SK-N-SH (cell line): ENCODE results near the gene VASP. TPM values are rescaled to one million over a fixed set of nuclear protein-coding genes. Genes with fewer than 3 reads are reported as not detected.
A peak's percentile ranks its signal among the peaks of the same experiment; 100 is the strongest.

ENCODE experiments used
- CTCF ChIA-PET: fragments of 300-600, 350-600 bp; formaldehyde crosslinking; extraction: SDS; loops from one replicate; lab custom pipeline; 2021; lab: Yijun Ruan, JAX
- POLR2A ChIA-PET: fragments of 350-600 bp; sonication (Branson Sonifier 250); formaldehyde crosslinking; extraction: SDS; loops from one replicate; lab custom pipeline; 2020; ENCODE audit warnings: antibody characterized with exemption, inconsistent platforms; lab: Yijun Ruan, JAX
- DNase-seq: peaks from one replicate; pipeline ENCODE4 v3.0.0; 2012
- H2AFZ ChIP-seq: fragments of 200-600 bp; sonication (generic); 2 replicates; pipeline ENCODE4 v1.8.1; 2016; ENCODE audit warnings: antibody characterized with exemption, mild to moderate bottlenecking, low read depth
- H3F3A ChIP-seq: fragments of 200-600 bp; sonication (generic); replicated peaks from 2 replicates; pipeline ENCODE3; 2016; ENCODE audit warnings: antibody characterized with exemption, mild to moderate bottlenecking; ENCODE audit not compliant: insufficient read depth
- H3K27ac ChIP-seq, 2 experiments: fragments of 200-500 bp in 1 of 2; fragments of 200-600 bp in 1 of 2; sonication (Bioruptor generic) in 1 of 2; sonication (generic), shearing (Covaris generic) in 1 of 2; 2 replicates each; pipeline versions ENCODE4 v1.5.1 to v1.6.1; 2014 to 2016; ENCODE audit warnings: low read depth in 2 of 2, inconsistent platforms in 1 of 2, low read length in 1 of 2, mild to moderate bottlenecking in 1 of 2, mixed read lengths in 1 of 2
- H3K27me3 ChIP-seq: fragments of 200-600 bp; sonication (generic), shearing (Covaris generic); 2 replicates; pipeline ENCODE4 v1.6.1; 2016; ENCODE audit warnings: mixed run types; ENCODE audit not compliant: insufficient read depth
- H3K36me3 ChIP-seq, 2 experiments: fragments of 200-500 bp in 1 of 2; fragments of 200-600 bp in 1 of 2; sonication (Bioruptor generic) in 1 of 2; sonication (generic) in 1 of 2; replicated peaks in 1 of 2; 2 replicates each; pipeline versions ENCODE3 to v1.5.1; 2014 to 2016; ENCODE audit warnings: low read length in 1 of 2, mild to moderate bottlenecking in 1 of 2; ENCODE audit not compliant: insufficient read depth in 2 of 2, control insufficient read depth in 1 of 2
- H3K4me1 ChIP-seq, 2 experiments: fragments of 200-500 bp in 1 of 2; fragments of 200-600 bp in 1 of 2; sonication (Bioruptor generic) in 1 of 2; sonication (generic), shearing (Covaris generic) in 1 of 2; 2 replicates each; pipeline versions ENCODE4 v1.5.1 to v1.6.1; 2014 to 2016; ENCODE audit warnings: low read depth in 1 of 2, low read length in 1 of 2, mixed run types in 1 of 2; ENCODE audit not compliant: insufficient read depth in 2 of 2, control insufficient read depth in 1 of 2
- H3K4me2 ChIP-seq: fragments of 200-600 bp; sonication (generic), shearing (Covaris generic); 2 replicates; pipeline ENCODE4 v1.6.1; 2017; ENCODE audit warnings: mixed run types
- H3K4me3 ChIP-seq, 2 experiments: fragments of 200-500 bp in 1 of 2; fragments of 200-600 bp in 1 of 2; sonication (Bioruptor generic) in 1 of 2; sonication (generic), shearing (Covaris generic) in 1 of 2; 2 replicates each; pipeline versions ENCODE4 v1.5.1 to v1.8.1; 2014 to 2016; ENCODE audit warnings: low read depth in 2 of 2, inconsistent platforms in 1 of 2, low read length in 1 of 2, mild to moderate bottlenecking in 1 of 2, mixed read lengths in 1 of 2, moderate library complexity in 1 of 2
- H3K79me2 ChIP-seq: fragments of 200-600 bp; sonication (generic); 2 replicates; pipeline ENCODE4 v1.8.1; 2017; ENCODE audit warnings: mild to moderate bottlenecking; ENCODE audit not compliant: insufficient read depth
- H3K9ac ChIP-seq: fragments of 200-600 bp; sonication (generic); 2 replicates; pipeline ENCODE4 v1.6.1; 2017; ENCODE audit warnings: mixed run types
- H3K9me2 ChIP-seq: fragments of 200-600 bp; sonication (generic); 2 replicates; pipeline ENCODE4 v1.6.1; 2017; ENCODE audit warnings: mixed run types
- H3K9me3 ChIP-seq: fragments of 200-600 bp; sonication (generic); 2 replicates; pipeline ENCODE4 v1.6.1; 2017; ENCODE audit warnings: mixed run types, mild to moderate bottlenecking, moderate library complexity
- H4K20me1 ChIP-seq: fragments of 200-600 bp; sonication (generic); 2 replicates; pipeline ENCODE4 v1.6.1; 2017; ENCODE audit warnings: mild to moderate bottlenecking, mixed run types; ENCODE audit not compliant: insufficient read depth
- CHD2 ChIP-seq: fragments of 150-350 bp; IDR thresholded peaks from 2 replicates; pipeline ENCODE4 v1.6.1; 2018; ENCODE audit warnings: low read length; ENCODE audit not compliant: partially characterized antibody
- EP300 ChIP-seq, 2 experiments: IDR thresholded peaks; 2 replicates each; pipeline versions ENCODE4 v1.4.0 to v1.6.1; 2012; ENCODE audit warnings: borderline replicate concordance in 1 of 2, low read depth in 1 of 2, low read length in 1 of 2
- FOSL2 ChIP-seq: IDR thresholded peaks from 2 replicates; pipeline ENCODE4 v1.4.0; 2012; ENCODE audit warnings: low read depth, mild to moderate bottlenecking, moderate library complexity, borderline replicate concordance
- FOXM1 ChIP-seq: IDR thresholded peaks from 2 replicates; pipeline ENCODE4 v1.4.0; 2012; ENCODE audit warnings: low read depth, mild to moderate bottlenecking
- IRF3 ChIP-seq: fragments of 150-350 bp; IDR thresholded peaks from 2 replicates; pipeline ENCODE4 v1.6.1; 2016; ENCODE audit warnings: mild to moderate bottlenecking, low read depth, low read length
- MAX ChIP-seq: IDR thresholded peaks from 2 replicates; pipeline ENCODE4 v1.4.0; 2012; ENCODE audit warnings: low read depth
- MXI1 ChIP-seq: IDR thresholded peaks from 2 replicates; pipeline ENCODE4 v1.6.1; 2012; ENCODE audit warnings: mild to moderate bottlenecking, low read depth, low read length, improper control_type of control experiment
- NRF1 ChIP-seq: IDR thresholded peaks from 2 replicates; pipeline ENCODE4 v1.6.1; 2012; ENCODE audit warnings: low read depth, mild to moderate bottlenecking, low read length
- PBX3 ChIP-seq: IDR thresholded peaks from 2 replicates; pipeline ENCODE4; 2012
- POLR2AphosphoS5 ChIP-seq: IDR thresholded peaks from 2 replicates; pipeline ENCODE4 v1.6.1; 2012; ENCODE audit warnings: low read depth, low read length
- RAD21 ChIP-seq: IDR thresholded peaks from 2 replicates; pipeline ENCODE4 v1.6.1; 2012; ENCODE audit warnings: mild to moderate bottlenecking, low read length
- RCOR1 ChIP-seq: fragments of 150-350 bp; IDR thresholded peaks from 2 replicates; pipeline ENCODE4 v1.6.1; 2017; ENCODE audit warnings: antibody characterized with exemption, low read length
- RFX5 ChIP-seq: IDR thresholded peaks from 2 replicates; pipeline ENCODE4 v1.6.1; 2012; ENCODE audit warnings: mild to moderate bottlenecking, improper control_type of control experiment, low read length
- SIN3A ChIP-seq: IDR thresholded peaks from 2 replicates; pipeline ENCODE4 v1.6.1; 2012; ENCODE audit warnings: low read depth, mild to moderate bottlenecking, low read length, moderate library complexity, borderline replicate concordance
- TEAD4 ChIP-seq: IDR thresholded peaks from 2 replicates; pipeline ENCODE4 v1.4.0; 2012; ENCODE audit warnings: mild to moderate bottlenecking, borderline replicate concordance; ENCODE audit not compliant: insufficient read depth
- USF1 ChIP-seq: IDR thresholded peaks from 2 replicates; pipeline ENCODE4 v1.4.0; 2012; ENCODE audit warnings: low read depth, borderline replicate concordance
- USF2 ChIP-seq: fragments of 150-350 bp; IDR thresholded peaks from 2 replicates; pipeline ENCODE4 v1.6.1; 2017; ENCODE audit warnings: antibody characterized with exemption, low read length, low read depth, borderline replicate concordance
- WGBS: methylation state at CpG from one replicate; pipeline ENCODE4 v1.1.6; 2017; ENCODE audit warnings: low lambda C conversion rate; 5-methylcytosine and 5-hydroxymethylcytosine counted together
- polyA plus RNA-seq, 3 experiments: library from polyadenylated mRNA; depleted of rRNA; stranded (reverse); fragments of >200 nt; gene quantifications; 2 replicates each; pipeline ENCODE4 v1.2.3, GENCODE V29; 2012

Gene VASP
- polyA plus RNA-seq, 1 of the 3 experiments (the other 2 are of a cell fraction), result 37.8 TPM

GRCh38 chr19:45467456-45468158 lies 39.7 kb upstream of the VASP start, which contains the start of gene FOSB (continued):
- TF ChIP-seq USF2 (no peak), RAD21 (no peak), POLR2AphosphoS5 (peak; percentile 75; the same call in 1 of the 2 replicates), EP300 (IDR thresholded peaks at IDR 0.05; ENCODE audit: borderline replicate concordance in 1 of 2, low read depth in 1 of 2, low read length in 1 of 2) (no peak; a peak in 1 of 4 replicates), MAX (0 out of 2 replicates have a peak, but pooled peaks have one; percentile 11), NRF1 (peak; percentile 88), CHD2 (no peak)
- TF ChIP-seq, all 33 proteins: peak for 10

GRCh38 chr19:45468159-45468651 lies 39.1 kb upstream of the VASP start:
- peaks cover 40% of the 10 kb centered on the region; the same call in 1 of the 2 replicates for H4K20me1 ChIP-seq
- no peaks in the 10 kb centered on the region for H3K27me3 ChIP-seq
- peak overlapping the region; percentile 97 for H3K9ac ChIP-seq
- TF ChIP-seq RAD21 (no peak), POLR2AphosphoS5 (no peak), RFX5 (no peak), RCOR1 (no peak), TEAD4 (no peak)
- H2AFZ ChIP-seq, result no peak overlapping the region
- POLR2A ChIA-PET, result interaction anchor here (0.7 to 1.7 kb wide), 5 partner anchors 11 to 217 kb away, joined by 3 to 11 read pairs (median 5); no protein-coding TSS in a partner anchor
- H3K4me1 ChIP-seq, result peaks cover 0 to 19% of the 10 kb centered on the region in 2 experiments; a peak in 1 of 4 replicates
- no peak for DNase-seq
- peak overlapping the region in 1 of 2 experiments; percentile 95; a peak in 2 of 4 replicates for H3K27ac ChIP-seq
- H3K9me2 ChIP-seq, result no peaks in the 10 kb centered on the region
- WGBS, result 1% methylated on average over 17 of the region's 31 CpGs
- CTCF ChIA-PET, result interaction anchor here (1.1 to 27.6 kb wide), 6 partner anchors 11 to 41 kb away, joined by 4 to 870 read pairs (median 16); no protein-coding TSS in a partner anchor
- H3K4me2 ChIP-seq, result peak overlapping the region; percentile 99
- peak overlapping the region; percentile 81 to 84 for H3K4me3 ChIP-seq
- H3F3A ChIP-seq, result peaks cover 11% of the 10 kb centered on the region
- H3K9me3 ChIP-seq, result no peaks in the 10 kb centered on the region
- no peaks in the 10 kb centered on the region for H3K79me2 ChIP-seq
- H3K36me3 ChIP-seq, result no peaks in the 10 kb centered on the region

GRCh38 chr19:45468803-45469131 lies 38.5 kb upstream of the VASP start:
- H3K4me1 ChIP-seq, result peaks cover 0 to 19% of the 10 kb centered on the region in 2 experiments; a peak in 1 of 4 replicates
- peak overlapping the region; percentile 21; the same call in 1 of the 2 replicates for H2AFZ ChIP-seq
- no peak for DNase-seq
- no peaks in the 10 kb centered on the region for H3K27me3 ChIP-seq
- no peaks in the 10 kb centered on the region for H3K9me2 ChIP-seq
- peaks cover 40% of the 10 kb centered on the region; the same call in 1 of the 2 replicates for H4K20me1 ChIP-seq
- H3K4me2 ChIP-seq, result peak overlapping the region; percentile 99
- peak overlapping the region; percentile 58 to 95 for H3K27ac ChIP-seq
- no peaks in the 10 kb centered on the region for H3K9me3 ChIP-seq
- H3K36me3 ChIP-seq, result no peaks in the 10 kb centered on the region
- ChIA-PET POLR2A (interaction anchor here (0.7 to 1.7 kb wide), 3 partner anchors 10 to 64 kb away, joined by 3 to 11 read pairs (median 4); partner anchors contain the start of gene PPP1R13L), CTCF (interaction anchor here (1.1 to 27.6 kb wide), 5 partner anchors 10 to 37 kb away, joined by 4 to 870 read pairs (median 28); no protein-coding TSS in a partner anchor)
- H3K4me3 ChIP-seq, result peak overlapping the region; percentile 81 to 84
- H3K9ac ChIP-seq, result peak overlapping the region; percentile 97
- no peaks in the 10 kb centered on the region for H3K79me2 ChIP-seq
- WGBS, result 0% methylated on average over 7 of the region's 19 CpGs
- peaks cover 7% of the 10 kb centered on the region for H3F3A ChIP-seq
- no peak for TF ChIP-seq FOSL2
- TF ChIP-seq RCOR1, result no peak
- no peak for TF ChIP-seq POLR2AphosphoS5
- TF ChIP-seq MXI1, result no peak
- TF ChIP-seq SIN3A, result no peak
- TF ChIP-seq RAD21, result no peak
- no peak for TF ChIP-seq MAX
- TF ChIP-seq EP300 (IDR thresholded peaks at IDR 0.05; ENCODE audit: borderline replicate concordance in 1 of 2, low read depth in 1 of 2, low read length in 1 of 2), result no peak
- TF ChIP-seq CHD2, result no peak
- TF ChIP-seq IRF3, result no peak
- no peak for TF ChIP-seq PBX3
- no peak for TF ChIP-seq USF1
- TF ChIP-seq FOXM1, result no peak
